Measurements from ENCODE around the gene RAB34. TPM values are rescaled to one million over a fixed set of nuclear protein-coding genes. Genes with fewer than 3 reads are reported as not detected.

The RAB34 gene
- total RNA-seq, 2 experiments from 2014 or later, result 0.22 to 0.99 TPM

DNA sequence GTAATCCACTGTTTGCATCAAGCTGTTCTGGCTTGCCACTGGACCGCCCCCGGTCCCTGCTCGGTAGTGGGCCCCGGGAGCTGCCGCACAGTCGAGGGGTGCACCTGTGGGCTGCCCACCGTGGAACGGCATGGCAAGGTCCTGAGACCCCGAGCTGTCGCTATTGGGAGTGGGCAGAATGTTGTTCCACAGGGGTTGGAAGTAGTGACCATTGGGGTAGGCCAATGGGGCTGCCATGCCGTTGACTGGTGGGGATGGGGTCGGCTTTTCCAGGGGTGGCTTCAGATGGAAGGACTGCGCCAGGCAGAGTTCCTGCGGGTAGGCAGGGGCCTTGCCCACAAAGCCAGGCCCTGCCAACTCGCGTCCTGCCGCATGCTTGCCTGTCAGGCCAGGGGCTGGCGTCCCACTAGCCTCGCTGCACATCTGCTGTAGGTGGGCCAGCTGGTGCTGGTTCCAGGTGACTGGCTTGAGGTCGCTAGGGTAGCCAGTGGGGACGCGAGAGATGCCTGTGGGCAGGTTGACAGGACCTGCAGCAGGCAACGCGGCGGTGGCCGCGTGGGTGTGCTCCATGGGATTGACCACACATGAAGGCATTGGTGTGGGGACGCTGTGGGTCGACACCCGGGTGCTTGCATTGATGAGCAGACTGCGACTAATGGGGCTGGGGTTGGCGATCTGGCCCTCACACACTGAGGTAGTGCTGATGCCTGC is 40.9 kb upstream of the RAB34 start:
- intact Hi-C loops (cut with micrococcal nuclease; ENCODE audit: unreplicated experiment), result no loop called here
- DNase-seq (ENCODE audit: low spot score), result no peak
- ChIA-PET POLR2A (interaction anchor here (0.6 to 2.2 kb wide), 2 partner anchors 11 to 31 kb away, joined by 6 to 9 read pairs; no protein-coding TSS in a partner anchor), CTCF (ENCODE audit: unreplicated experiment) (no interaction called here)
- Histone ChIP-seq H4K20me1 (ENCODE audit: insufficient read depth, low read length) (no peaks in the 10 kb centered on the region), H3K79me2 (ENCODE audit: insufficient read depth, low read depth, low read length) (no peaks in the 10 kb centered on the region), H3K4me2 (ENCODE audit: low read length) (no peak overlapping the region), H3K9me2 (ENCODE audit: insufficient read depth, low read length) (no peaks in the 10 kb centered on the region), H3K4me3 (ENCODE audit: low read depth, low read length, poor library complexity, severe bottlenecking) (no peak overlapping the region), H3K36me3 (ENCODE audit: insufficient read depth, low read length) (peaks cover 27% of the 10 kb centered on the region), H2AFZ (ENCODE audit: low read length) (no peak overlapping the region), H3K4me1 (ENCODE audit: insufficient read depth, low read length, poor library complexity, severe bottlenecking) (no peaks in the 10 kb centered on the region), H3K9me3 (ENCODE audit: low read length) (no peaks in the 10 kb centered on the region), H3K27ac (ENCODE audit: low read depth, low read length, poor library complexity, severe bottlenecking) (no peak overlapping the region)
- no peak for TF ChIP-seq EZH2phosphoT487 (IDR thresholded peaks at IDR 0.05; ENCODE audit: borderline replicate concordance, low read depth, low read length)
- TF ChIP-seq, protein P1, sequence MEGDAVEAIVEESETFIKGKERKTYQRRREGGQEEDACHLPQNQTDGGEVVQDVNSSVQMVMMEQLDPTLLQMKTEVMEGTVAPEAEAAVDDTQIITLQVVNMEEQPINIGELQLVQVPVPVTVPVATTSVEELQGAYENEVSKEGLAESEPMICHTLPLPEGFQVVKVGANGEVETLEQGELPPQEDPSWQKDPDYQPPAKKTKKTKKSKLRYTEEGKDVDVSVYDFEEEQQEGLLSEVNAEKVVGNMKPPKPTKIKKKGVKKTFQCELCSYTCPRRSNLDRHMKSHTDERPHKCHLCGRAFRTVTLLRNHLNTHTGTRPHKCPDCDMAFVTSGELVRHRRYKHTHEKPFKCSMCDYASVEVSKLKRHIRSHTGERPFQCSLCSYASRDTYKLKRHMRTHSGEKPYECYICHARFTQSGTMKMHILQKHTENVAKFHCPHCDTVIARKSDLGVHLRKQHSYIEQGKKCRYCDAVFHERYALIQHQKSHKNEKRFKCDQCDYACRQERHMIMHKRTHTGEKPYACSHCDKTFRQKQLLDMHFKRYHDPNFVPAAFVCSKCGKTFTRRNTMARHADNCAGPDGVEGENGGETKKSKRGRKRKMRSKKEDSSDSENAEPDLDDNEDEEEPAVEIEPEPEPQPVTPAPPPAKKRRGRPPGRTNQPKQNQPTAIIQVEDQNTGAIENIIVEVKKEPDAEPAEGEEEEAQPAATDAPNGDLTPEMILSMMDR (conservative IDR thresholded peaks at IDR 0.05; ENCODE audit: low read length), result no peak
- BruUV-seq (replicated peaks), result no TSS peak

DNA sequence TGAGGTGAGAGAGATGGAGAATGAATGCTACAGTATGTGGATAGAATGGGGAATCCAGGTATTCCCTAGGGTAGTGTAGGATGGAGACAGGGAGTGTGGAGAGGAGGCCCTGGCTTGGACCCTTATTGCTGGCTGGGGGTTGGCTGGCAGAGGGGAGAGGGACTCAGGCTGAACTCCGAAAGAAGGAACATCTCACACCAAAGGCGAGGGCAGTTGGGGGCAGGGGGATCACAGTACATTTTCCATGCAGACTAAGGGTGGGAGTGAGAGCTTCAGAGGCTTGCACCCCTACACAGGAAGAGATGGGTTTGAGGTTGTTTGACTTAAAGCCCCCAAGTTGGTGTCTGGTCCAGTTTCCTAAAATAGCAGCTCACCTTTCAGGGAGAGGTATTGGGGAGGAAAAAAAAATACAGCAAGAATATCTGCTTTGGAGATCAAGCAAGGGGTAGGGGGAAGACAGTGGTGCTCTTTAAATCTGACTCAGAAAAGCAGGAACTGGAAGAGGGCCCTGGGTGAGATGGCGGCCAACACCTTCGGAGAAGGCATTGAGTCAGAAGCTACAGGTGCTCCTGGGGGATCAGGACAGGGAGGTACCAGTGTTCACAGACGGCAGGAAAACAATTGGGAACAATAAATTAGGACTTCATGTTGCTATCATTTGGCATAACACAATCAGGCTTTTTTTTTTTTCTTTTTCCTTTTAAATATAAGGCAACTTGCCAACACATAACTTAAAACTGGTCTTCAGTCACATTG is 38.6 kb upstream of the RAB34 start:
- H3K4me2 ChIP-seq (ENCODE audit: low read length), result no peak overlapping the region
- H4K20me1 ChIP-seq (ENCODE audit: insufficient read depth, low read length), result no peaks in the 10 kb centered on the region
- no peak for DNase-seq (ENCODE audit: low spot score)
- TF ChIP-seq, protein P1 (conservative IDR thresholded peaks at IDR 0.05; ENCODE audit: low read length), result no peak
- no peak for TF ChIP-seq EZH2phosphoT487 (IDR thresholded peaks at IDR 0.05; ENCODE audit: borderline replicate concordance, low read depth, low read length)
- no peaks in the 10 kb centered on the region for H3K9me3 ChIP-seq (ENCODE audit: low read length)
- H2AFZ ChIP-seq (ENCODE audit: low read length), result no peak overlapping the region
- H3K36me3 ChIP-seq (ENCODE audit: insufficient read depth, low read length), result peaks cover 36% of the 10 kb centered on the region
- no peaks in the 10 kb centered on the region for H3K4me1 ChIP-seq (ENCODE audit: insufficient read depth, low read length, poor library complexity, severe bottlenecking)
- no peaks in the 10 kb centered on the region for H3K9me2 ChIP-seq (ENCODE audit: insufficient read depth, low read length)
- ChIA-PET POLR2A (interaction anchor here (2.2 kb wide), 1 partner anchor 29 kb away, joined by 6 read pairs; no protein-coding TSS in a partner anchor), CTCF (ENCODE audit: unreplicated experiment) (interaction anchor here (0.6 kb wide), 1 partner anchor 11 kb away, joined by 6 read pairs; no protein-coding TSS in a partner anchor)
- BruUV-seq (replicated peaks), result no TSS peak
- intact Hi-C loops (cut with micrococcal nuclease; ENCODE audit: unreplicated experiment), result no loop called here
- no peaks in the 10 kb centered on the region for H3K79me2 ChIP-seq (ENCODE audit: insufficient read depth, low read depth, low read length)
- H3K4me3 ChIP-seq (ENCODE audit: low read depth, low read length, poor library complexity, severe bottlenecking), result no peak overlapping the region
- H3K27ac ChIP-seq (ENCODE audit: low read depth, low read length, poor library complexity, severe bottlenecking), result no peak overlapping the region
